B cell (primary cell): ENCODE data around the gene ABHD1. TPM values are rescaled to one million over a fixed set of nuclear protein-coding genes. Genes with fewer than 3 reads are reported as not detected.

ENCODE experiments used
- ATAC-seq: fragments of 200-7000 bp; cut with Tn5 transposase; one replicate; pipeline ENCODE4 v1.10.0; 2021; ENCODE audit warnings: low read depth, mild to moderate bottlenecking, moderate number of reproducible peaks, moderate library complexity
- CTCF ChIA-PET: fragments of 350-600 bp; sonication (Branson Sonifier 250); formaldehyde crosslinking; loops from one replicate; lab custom pipeline; 2021; ENCODE audit warnings: antibody characterized with exemption, inconsistent platforms; lab: Charles Lee
- POLR2A ChIA-PET: fragments of 350-600 bp; sonication (Branson Sonifier 250); formaldehyde crosslinking; loops from one replicate; lab custom pipeline; 2021; ENCODE audit warnings: antibody characterized with exemption; lab: Charles Lee
- DNase-seq: peaks from one replicate; pipeline ENCODE4 v3.0.0; 2013
- H2AFZ ChIP-seq: 2 replicates; pipeline ENCODE4 v1.6.1; 2012; ENCODE audit warnings: mild to moderate bottlenecking, low read depth, low read length; ENCODE audit not compliant: insufficient read depth, poor library complexity, severe bottlenecking
- H3K27ac ChIP-seq, 2 donors: 1 replicate in 1 of 2; 2 replicates in 1 of 2; pipeline ENCODE4 v1.5.1; 2012 to 2013; ENCODE audit warnings: low read length in 2 of 2, mild to moderate bottlenecking in 2 of 2, moderate library complexity in 1 of 2
- H3K27me3 ChIP-seq, 4 experiments: fragments of 200-600 bp in 1 of 4; sonication (generic) in 1 of 4; replicated peaks in 1 of 4; 1 replicate in 2 of 4; 2 replicates in 2 of 4; pipeline versions ENCODE4 v1.6.1 to v1.7.0; 2013 to 2016; ENCODE audit warnings: low read length in 3 of 4, mild to moderate bottlenecking in 2 of 4, mixed read lengths in 1 of 4, moderate library complexity in 1 of 4; ENCODE audit not compliant: insufficient read depth in 4 of 4, control insufficient read depth in 3 of 4; ENCODE audit errors: control extremely low read depth in 1 of 4
- H3K36me3 ChIP-seq, 2 experiments: replicated peaks in 1 of 2; 1 replicate in 1 of 2; 2 replicates in 1 of 2; pipeline versions ENCODE4 v1.6.1 to v1.7.1; 2013; ENCODE audit warnings: low read length in 1 of 2; ENCODE audit not compliant: insufficient read depth in 2 of 2, control insufficient read depth in 1 of 2; ENCODE audit errors: control extremely low read depth in 1 of 2, extremely low read depth in 1 of 2
- H3K4me1 ChIP-seq, 2 donors: fragments of 200-600 bp in 1 of 2; sonication (generic) in 1 of 2; 1 replicate in 1 of 2; 2 replicates in 1 of 2; pipeline versions ENCODE4 v1.5.1 to v1.6.1; 2013 to 2017; ENCODE audit warnings: low read length in 2 of 2; ENCODE audit not compliant: control insufficient read depth in 2 of 2, insufficient read depth in 2 of 2
- H3K4me2 ChIP-seq: replicated peaks from 2 replicates; pipeline ENCODE3; 2012; ENCODE audit warnings: mild to moderate bottlenecking, low read depth, low read length; ENCODE audit not compliant: poor library complexity, severe bottlenecking
- H3K4me3 ChIP-seq, 5 experiments: fragments of 200-600 bp in 1 of 5; sonication (generic) in 1 of 5; 1 replicate in 3 of 5; 2 replicates in 2 of 5; pipeline versions ENCODE4 v1.5.1 to v1.7.0; 2011 to 2016; ENCODE audit warnings: low read length in 4 of 5, mild to moderate bottlenecking in 4 of 5, low read depth in 2 of 5, control low read depth in 1 of 5, moderate library complexity in 1 of 5; ENCODE audit not compliant: insufficient read depth in 1 of 5; ENCODE audit errors: control extremely low read depth in 1 of 5, extremely low read depth in 1 of 5
- H3K79me2 ChIP-seq: fragments of 200-600 bp; sonication (generic); one replicate; pipeline ENCODE4 v1.6.0; 2016; ENCODE audit warnings: low read length; ENCODE audit not compliant: control insufficient read depth, insufficient read depth
- H3K9ac ChIP-seq: fragments of 200-600 bp; sonication (generic); 2 replicates; pipeline ENCODE4 v1.6.1; 2017; ENCODE audit warnings: mild to moderate bottlenecking, low read length, moderate library complexity
- H3K9me3 ChIP-seq, 3 donors: one replicate each; pipeline versions ENCODE4 v1.6.1 to v1.7.1; 2013; ENCODE audit warnings: low read length in 2 of 3; ENCODE audit not compliant: control insufficient read depth in 2 of 3, insufficient read depth in 1 of 3; ENCODE audit errors: control extremely low read depth in 1 of 3
- H4K20me1 ChIP-seq: 2 replicates; pipeline ENCODE4 v1.6.0; 2012; ENCODE audit warnings: mild to moderate bottlenecking, low read length; ENCODE audit not compliant: insufficient read depth, control insufficient read depth, poor library complexity, severe bottlenecking
- H3K27ac Mint-ChIP-seq: one replicate; pipeline ENCODE4 v1.8.0; 2021; ENCODE audit warnings: mixed read lengths
- H3K27me3 Mint-ChIP-seq: one replicate; pipeline ENCODE4 v1.8.0; 2021; ENCODE audit warnings: mixed read lengths
- H3K4me1 Mint-ChIP-seq: one replicate; pipeline ENCODE4 v1.8.0; 2021; ENCODE audit warnings: mixed read lengths
- H3K4me3 Mint-ChIP-seq: one replicate; pipeline ENCODE4 v1.8.0; 2021; ENCODE audit warnings: mixed read lengths
- H3K9me3 Mint-ChIP-seq: one replicate; pipeline ENCODE4 v1.8.0; 2022; ENCODE audit warnings: mixed read lengths; ENCODE audit not compliant: insufficient read depth
- EZH2 ChIP-seq: IDR thresholded peaks from 2 replicates; pipeline ENCODE4 v1.6.1; 2012; ENCODE audit warnings: borderline replicate concordance, low read depth, mild to moderate bottlenecking, moderate library complexity, low read length; ENCODE audit not compliant: insufficient read depth, poor library complexity, severe bottlenecking
- WGBS: methylation state at CpG from one replicate; pipeline ENCODE4 v1.1.5; 2013; ENCODE audit warnings: missing lambda C conversion rate; ENCODE audit not compliant: insufficient coverage; 5-methylcytosine and 5-hydroxymethylcytosine counted together
- intact Hi-C: fragments of 100-400 bp; cut with micrococcal nuclease; formaldehyde crosslinking; loops from one replicate; pipeline ENCODE4 v1.10.0; 2022
- polyA plus RNA-seq: library from polyadenylated mRNA; depleted of rRNA; stranded (reverse); fragments of >200 nt; gene quantifications from 2 replicates; pipeline ENCODE4 v1.2.3, GENCODE V29; 2012
- total RNA-seq, 2 donors: library from RNA; stranded (reverse); fragments of 120-200 nt in 1 of 2; gene quantifications; 1 replicate in 1 of 2; 2 replicates in 1 of 2; pipeline versions ENCODE4 v1.2.3 to v1.2.4, GENCODE V29; 2013 to 2022
- TF ChIP-seq, protein P1 (sequence below): fragments of 200-600 bp; IDR thresholded peaks from one replicate; pipeline ENCODE4 v1.8.0; 2022; ENCODE audit warnings: antibody characterized with exemption, mild to moderate bottlenecking

The ABHD1 gene
- total and polyA plus RNA-seq, 2 donors (not counting 1 experiment from before 2014, with no cell fraction given): 1.5 to 2.7 TPM

DNA sequence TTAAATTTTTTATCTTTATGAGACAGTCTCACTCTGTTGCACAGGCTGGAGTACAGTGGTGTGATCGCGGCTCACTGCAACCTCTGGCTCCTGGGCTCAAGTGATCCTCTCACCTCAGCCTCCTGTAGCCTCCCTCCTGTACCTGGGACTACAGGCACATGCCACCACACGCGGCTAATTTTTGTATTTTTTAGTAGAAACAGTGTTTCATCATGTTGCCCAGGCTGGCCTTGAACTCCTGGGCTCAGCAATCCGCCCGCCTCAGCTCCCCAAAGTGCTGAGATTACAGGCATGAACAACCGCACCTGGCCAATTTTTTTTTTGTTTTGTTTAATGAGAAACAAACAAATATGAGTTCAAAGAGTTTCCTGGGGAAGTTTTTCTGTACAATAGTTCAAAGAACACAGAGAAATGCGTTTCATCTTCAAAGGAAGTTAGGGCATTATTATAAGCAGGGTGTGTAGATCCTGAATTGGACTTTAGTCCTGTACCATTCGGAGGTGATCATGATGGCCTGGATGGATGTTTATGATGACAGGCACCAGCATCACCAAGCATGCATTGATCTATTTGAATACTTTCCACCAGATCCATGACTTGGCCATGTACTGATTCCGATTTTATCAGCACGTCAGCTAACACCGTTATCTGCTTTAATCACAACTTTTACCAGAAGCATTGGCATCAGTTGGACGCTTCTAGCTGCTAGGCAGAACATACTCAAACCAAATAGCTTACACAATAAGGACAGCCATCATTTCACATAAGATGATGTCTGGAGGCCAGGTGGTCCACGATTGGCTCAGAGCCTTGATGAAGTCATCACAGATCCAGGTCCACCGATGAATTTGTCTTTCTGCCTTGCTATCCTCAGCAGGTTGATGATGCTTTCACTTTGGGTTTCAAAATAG, 54.1 kb downstream of the ABHD1 start:
- Histone ChIP-seq H3K9ac (no peak overlapping the region), H3K36me3 (no peaks in the 10 kb centered on the region), H3K4me1 (no peaks in the 10 kb centered on the region), H3K27ac (no peak overlapping the region), H3K9me3 (no peaks in the 10 kb centered on the region), H3K79me2 (no peaks in the 10 kb centered on the region), H2AFZ (no peak overlapping the region), H4K20me1 (no peaks in the 10 kb centered on the region), H3K4me3 (no peak overlapping the region), H3K27me3 (peaks cover 0 to 14% (median 6%) of the 10 kb centered on the region in 4 experiments), H3K4me2 (no peak overlapping the region)
- H3K27me3 Mint-ChIP-seq: peaks cover 35% of the 10 kb centered on the region
- H3K4me1 Mint-ChIP-seq: no peaks in the 10 kb centered on the region
- ATAC-seq: no peak
- no peak overlapping the region for H3K27ac Mint-ChIP-seq
- no peak overlapping the region for H3K4me3 Mint-ChIP-seq
- CTCF ChIA-PET: no interaction called here
- no peak for DNase-seq
- 89% methylated on average over 10 of the region's 15 CpGs for WGBS
- intact Hi-C loops: no loop called here
- POLR2A ChIA-PET: no interaction called here
- no peaks in the 10 kb centered on the region for H3K9me3 Mint-ChIP-seq
- no peak for TF ChIP-seq EZH2
- TF ChIP-seq, protein P1, sequence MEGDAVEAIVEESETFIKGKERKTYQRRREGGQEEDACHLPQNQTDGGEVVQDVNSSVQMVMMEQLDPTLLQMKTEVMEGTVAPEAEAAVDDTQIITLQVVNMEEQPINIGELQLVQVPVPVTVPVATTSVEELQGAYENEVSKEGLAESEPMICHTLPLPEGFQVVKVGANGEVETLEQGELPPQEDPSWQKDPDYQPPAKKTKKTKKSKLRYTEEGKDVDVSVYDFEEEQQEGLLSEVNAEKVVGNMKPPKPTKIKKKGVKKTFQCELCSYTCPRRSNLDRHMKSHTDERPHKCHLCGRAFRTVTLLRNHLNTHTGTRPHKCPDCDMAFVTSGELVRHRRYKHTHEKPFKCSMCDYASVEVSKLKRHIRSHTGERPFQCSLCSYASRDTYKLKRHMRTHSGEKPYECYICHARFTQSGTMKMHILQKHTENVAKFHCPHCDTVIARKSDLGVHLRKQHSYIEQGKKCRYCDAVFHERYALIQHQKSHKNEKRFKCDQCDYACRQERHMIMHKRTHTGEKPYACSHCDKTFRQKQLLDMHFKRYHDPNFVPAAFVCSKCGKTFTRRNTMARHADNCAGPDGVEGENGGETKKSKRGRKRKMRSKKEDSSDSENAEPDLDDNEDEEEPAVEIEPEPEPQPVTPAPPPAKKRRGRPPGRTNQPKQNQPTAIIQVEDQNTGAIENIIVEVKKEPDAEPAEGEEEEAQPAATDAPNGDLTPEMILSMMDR: no peak

DNA sequence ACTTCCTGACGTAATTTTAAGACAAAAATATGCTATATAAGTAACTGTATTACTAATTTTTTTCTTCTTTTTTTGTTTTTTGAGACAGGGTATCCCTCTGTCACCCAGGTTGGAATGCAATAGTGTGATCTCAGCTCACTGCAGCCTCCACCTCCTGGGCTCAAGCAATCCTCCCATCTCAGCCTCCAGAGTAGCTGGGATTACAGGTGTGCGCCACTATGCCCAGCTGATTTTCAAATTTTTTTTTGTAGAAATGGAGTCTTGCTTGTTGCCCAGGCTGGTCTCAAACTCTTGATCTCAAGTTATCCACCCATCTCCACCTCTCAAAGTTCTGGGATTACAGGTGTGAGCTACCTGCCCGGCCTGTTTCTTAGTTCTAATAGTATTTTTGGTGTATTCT, 54.9 kb downstream of the ABHD1 start:
- no peak overlapping the region for H3K27ac ChIP-seq
- H3K4me2 ChIP-seq: no peak overlapping the region
- H3K4me1 ChIP-seq: no peaks in the 10 kb centered on the region
- ChIA-PET POLR2A (no interaction called here), CTCF (no interaction called here)
- H4K20me1 ChIP-seq: no peaks in the 10 kb centered on the region
- no peak overlapping the region for H2AFZ ChIP-seq
- TF ChIP-seq, protein P1: no peak
- no peak for TF ChIP-seq EZH2
- Mint-ChIP-seq H3K4me1 (no peaks in the 10 kb centered on the region), H3K9me3 (no peaks in the 10 kb centered on the region), H3K27ac (no peak overlapping the region), H3K4me3 (no peak overlapping the region), H3K27me3 (peaks cover 35% of the 10 kb centered on the region)
- ATAC-seq: no peak
- H3K27me3 ChIP-seq: peaks cover 0 to 14% (median 6%) of the 10 kb centered on the region in 4 experiments
- no peak for DNase-seq
- H3K36me3 ChIP-seq: no peaks in the 10 kb centered on the region
- no peaks in the 10 kb centered on the region for H3K79me2 ChIP-seq
- intact Hi-C loops: no loop called here
- no CpG with 5 or more reads among the region's 3 CpGs for WGBS
- no peaks in the 10 kb centered on the region for H3K9me3 ChIP-seq
- H3K4me3 ChIP-seq: no peak overlapping the region
- H3K9ac ChIP-seq: no peak overlapping the region
